HUDEP-2 (cell line): ENCODE data around the gene SLC2A13.
"Not testable (repeated sequence)": the region's sequence is repeated elsewhere in the genome, so short reads cannot be mapped to it uniquely, and the experiment has no call there.

ENCODE experiments used
- DNase-seq, 76 experiments: peaks; one replicate each; lab custom pipeline; 2025; ENCODE audit not compliant: unreplicated experiment in 76 of 76; lab: John Stamatoyannopoulos, UW

The SLC2A13 gene

DNA sequence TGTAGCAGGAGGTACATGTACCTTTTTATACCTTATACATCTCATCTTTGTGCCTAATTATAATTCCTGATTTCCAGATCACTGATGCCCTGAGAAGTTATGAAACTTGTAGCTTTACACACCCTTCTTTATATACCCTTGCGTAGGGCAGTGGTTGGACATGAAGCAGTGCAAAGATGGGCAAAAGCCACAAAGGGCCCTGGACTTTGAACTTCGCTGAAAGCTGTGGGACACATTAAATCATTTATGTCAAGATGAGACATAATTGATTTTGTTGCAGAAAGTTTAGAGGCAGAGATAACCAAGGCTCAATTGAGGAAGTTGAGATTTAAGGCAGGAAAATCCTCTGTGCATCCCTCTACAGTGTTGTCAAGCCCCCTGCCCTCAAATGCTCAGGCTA lies 170.0 kb downstream of the SLC2A13 start:
- no peak for DNase-seq

DNA sequence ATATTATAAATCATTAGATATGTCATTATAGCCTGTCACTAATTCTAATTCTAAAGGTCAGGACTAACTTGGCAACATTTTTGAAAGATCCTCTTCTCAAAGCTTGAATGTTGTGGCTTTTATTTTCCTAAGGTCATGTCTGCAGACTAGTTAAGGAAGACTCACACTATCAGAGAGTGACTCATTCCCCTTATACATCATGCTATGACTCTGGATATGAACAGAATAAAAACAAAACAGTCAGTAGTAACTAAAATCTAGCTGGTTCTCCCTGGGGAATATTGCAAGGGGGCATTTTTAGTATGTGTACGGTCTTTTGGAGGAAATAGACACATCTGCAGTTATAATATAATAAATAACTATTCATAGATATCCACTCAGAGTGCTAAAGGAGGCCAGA lies 170.6 kb downstream of the SLC2A13 start:
- peak in 1 of 76 experiments; percentile 2 for DNase-seq

DNA sequence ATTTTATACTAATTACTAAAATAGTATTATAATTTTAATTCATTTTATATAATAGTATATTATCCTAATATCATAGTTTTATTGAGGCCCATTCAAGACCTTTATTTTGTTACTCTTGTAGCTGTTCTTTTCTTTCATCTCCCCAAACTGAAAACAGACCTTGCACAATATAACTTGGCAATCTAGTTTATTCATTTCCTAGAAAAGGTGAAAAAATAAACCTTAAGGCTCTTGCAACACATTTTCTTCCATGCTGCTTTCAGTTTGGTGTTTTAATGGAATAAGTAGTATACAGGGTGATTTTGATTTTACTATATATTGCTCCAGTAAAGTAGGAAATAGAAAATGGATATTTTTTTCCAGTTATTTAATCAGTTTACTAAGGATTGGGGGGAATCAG lies 174.0 kb downstream of the SLC2A13 start:
- DNase-seq, result no peak

DNA sequence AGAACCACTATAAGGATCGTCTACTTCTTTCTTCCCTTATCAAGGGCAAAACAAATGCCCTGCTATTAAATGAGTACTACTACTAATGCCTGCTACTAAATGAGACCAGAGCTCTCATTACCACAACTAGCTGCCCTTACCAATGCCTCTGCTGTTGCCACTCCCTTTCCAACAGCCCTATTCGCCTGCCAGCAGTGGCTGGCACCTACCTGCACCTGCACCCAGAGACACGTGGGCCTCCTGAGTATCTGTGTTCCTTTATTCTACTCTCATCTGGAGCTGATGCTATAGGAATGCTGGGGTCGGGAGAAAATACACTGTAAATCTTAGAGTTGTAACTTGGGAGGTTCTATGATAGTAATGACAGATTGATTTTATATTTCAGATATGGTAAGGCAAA lies 174.7 kb downstream of the SLC2A13 start:
- no peak for DNase-seq

DNA sequence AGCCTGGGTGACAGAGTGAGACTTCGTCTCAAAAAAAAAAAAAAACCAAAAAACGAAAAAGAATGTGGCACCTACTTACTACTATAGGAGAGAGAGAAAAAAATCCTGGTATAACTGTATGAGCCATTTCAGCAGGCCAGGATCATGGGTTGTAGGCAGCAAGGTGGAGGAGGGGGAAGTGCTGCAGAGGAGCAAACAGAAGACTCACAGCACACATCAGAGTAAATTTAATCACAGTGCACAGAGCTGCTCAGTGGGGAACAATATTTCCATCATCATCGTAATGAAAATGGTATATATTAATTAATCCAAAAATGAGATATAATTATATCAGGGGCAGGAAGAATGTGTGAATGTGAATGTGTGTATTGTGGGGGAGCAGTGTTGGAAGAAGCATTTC lies 175.8 kb downstream of the SLC2A13 start:
- no peak for DNase-seq

DNA sequence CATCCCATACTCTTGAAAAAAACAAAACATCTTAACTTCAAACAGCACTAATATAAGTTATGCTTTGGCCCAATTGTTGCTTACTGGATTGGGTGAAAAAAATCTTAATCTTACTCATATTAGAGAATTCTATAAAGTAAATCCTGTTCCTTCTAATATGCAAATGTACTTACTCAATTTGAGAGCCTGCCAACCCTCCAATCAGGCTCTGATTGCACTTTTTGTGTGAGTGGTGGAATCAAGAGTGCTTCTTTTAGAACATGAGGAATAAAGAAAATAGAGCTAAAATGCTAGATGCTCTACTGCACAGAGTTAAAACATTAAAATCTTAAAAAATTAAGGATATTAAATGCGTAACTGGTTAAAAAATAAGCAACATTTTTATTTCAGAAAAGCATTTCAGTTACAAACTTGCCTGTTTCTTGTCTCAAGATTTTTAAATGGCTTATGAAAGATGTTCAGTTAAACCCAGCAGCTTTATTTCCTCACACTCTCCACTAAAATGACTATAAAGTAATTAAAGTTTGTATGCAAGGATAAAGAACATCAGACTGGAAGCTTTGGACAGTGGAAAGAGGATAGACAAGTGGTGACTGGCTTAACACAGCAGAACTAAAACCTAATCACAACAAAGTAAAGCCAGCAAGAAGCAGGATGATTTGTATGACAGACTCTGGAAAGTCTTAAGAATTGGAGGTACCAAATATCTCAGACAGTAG lies 177.5 kb downstream of the SLC2A13 start:
- no peak for DNase-seq

DNA sequence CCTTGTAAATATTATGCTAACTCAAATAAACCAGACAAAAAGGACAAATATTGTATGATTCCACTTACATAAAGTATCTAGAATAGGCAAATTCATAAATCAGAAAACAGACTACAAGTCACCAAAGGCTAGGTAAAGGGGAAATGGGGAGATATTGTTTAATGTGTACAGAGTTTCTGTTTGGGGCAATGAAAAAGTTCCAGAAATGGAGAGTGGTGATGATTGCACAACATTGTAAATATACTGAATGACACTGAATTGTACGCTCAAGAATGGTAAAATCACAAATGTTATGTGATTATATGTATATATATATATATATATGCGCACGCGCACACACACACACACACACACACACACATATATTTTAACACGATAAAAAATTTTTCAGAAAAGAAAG lies 182.5 kb downstream of the SLC2A13 start:
- DNase-seq, result no peak

DNA sequence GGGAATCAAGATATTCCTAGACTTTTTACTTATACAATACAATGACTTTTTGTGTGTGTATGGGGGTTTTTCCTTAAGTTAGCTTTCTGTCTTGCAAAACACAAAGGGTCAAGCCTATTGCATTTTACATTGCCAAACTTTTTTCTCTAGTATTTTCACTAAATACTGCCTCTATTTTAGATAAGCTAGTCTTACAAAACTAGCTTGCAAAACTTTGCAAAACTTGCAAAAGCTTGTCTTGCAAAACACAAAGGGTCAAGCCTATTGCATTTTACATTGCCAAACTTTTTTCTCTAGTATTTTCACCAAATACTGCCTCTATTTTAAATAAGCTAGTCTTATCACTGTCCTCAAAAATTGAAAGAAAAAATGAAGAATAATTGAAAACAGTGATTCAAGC lies 183.3 kb downstream of the SLC2A13 start:
- DNase-seq, result not testable (repeated sequence)

DNA sequence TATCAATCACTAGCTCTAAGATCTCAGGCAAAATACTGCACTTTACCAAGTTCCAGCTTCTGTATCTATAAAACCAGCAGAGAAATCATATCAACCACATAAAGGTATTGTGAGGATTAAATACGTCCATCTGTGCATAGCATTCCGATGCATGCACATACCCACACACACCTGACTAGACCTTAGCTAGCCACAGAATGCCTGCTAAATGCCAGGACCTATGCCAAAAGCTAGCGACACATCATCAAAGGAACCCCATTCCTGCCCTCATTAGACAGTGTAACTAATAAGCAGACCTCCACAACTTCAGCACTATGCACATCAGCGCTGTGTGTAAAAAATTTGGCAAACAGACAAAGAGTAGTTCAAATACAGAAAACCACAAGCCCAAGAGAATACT lies 185.2 kb downstream of the SLC2A13 start:
- DNase-seq, result no peak

DNA sequence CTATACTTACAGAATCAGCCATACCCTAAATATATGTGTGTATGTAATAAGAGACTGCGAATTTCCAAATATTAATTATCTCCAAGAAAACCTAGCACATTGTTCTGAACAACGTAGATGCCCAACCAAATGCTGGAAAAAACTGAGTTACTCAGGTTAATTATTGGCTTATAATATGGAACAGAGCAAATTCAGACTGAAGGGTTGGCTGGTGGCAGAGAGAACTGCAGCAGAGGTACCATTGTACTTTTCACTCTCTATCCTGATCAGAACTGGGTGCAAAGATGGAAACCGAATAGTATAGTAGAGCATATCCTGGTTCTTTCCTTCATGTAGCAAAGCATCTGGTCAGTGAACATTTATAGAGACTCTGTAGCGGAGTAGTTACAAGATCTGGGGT lies 185.7 kb downstream of the SLC2A13 start:
- DNase-seq, result no peak

DNA sequence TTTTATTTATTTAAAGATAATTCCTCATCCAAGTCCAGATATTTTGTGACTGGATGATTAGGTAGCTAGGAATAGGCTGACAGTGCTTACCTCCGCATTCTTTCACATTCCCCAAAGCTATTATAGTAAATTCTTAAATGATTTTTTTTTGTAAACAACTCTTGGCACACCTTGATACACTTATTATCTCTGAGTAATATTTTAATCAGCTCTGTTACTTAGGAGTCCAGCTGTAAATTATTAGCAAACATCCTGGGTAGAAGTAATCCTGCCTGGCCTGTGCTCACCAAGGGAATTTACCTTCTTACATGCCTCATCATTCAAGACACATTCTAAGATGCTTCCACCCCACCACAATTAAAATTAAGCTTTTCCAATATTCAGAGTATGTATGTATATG lies 186.1 kb downstream of the SLC2A13 start:
- DNase-seq, result no peak

DNA sequence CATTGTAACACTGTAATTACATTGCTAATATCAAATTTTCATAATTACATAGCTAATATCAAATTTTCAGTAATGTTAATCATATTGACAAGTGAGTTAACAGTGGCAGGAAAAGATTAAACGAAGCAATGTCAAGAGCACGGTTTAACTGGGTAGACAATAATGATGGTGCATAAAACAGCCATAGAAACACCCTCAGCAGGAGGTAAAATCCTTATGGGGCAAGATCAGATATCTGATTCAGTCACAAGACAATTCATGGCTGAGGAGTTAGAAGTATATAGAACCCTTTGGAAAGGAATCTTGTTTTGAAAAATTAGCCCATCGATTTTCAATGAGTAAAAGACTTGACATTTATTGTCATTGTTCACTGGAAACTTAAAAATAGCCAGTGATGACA lies 190.6 kb downstream of the SLC2A13 start:
- no peak for DNase-seq

DNA sequence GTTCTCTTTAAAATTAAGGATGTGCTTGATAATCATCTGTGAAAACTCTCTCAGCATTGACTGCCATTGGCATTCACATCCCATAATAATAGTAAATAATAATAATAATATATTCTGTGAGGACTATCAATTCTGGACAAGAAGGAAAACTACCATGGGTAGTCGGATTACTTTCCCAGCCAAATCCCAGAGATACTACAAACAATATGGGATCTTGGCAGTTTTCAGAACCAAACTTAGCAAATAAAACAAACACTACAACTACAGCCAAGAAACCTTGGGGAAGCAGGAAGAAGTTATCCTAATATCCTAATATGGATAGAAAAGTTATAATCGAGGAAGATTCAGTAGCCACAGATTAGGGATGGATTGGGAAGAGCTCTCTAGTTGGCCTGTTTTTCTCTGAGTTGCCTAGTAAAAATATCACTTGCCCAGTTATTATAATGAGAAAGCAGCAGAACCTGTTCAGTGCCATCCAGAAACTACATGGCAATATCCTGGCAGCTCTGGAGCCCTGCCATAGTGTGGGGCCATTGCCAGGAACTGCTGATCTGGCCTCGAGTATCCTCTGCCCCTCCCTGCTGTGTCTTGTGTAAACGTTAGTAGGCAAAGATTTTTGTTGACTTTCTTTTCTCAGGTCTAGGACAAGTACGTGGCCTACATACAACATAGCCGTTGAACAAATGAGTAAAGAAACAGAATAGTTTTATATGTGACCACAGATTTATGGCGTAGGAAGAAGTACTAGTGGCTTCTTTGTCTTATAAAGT lies 193.5 kb downstream of the SLC2A13 start:
- DNase-seq, result no peak

DNA sequence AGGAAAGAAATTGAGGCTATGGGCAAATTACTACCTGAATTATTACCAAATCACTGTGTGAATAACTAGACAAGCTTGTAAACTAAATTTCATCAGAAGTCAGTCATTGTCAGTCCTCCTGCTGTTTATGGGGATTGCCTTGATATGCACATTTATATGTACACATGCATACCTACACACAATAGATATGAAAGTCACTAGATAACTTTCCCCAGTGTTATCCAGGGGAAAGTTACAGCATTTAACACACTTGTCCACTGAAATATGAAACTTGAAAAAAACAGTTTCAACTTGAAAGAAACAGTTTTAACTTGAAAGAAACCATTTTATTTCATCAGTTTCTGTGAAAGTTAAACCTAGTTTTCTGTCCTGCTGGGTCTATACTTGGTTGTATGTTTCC lies 199.6 kb downstream of the SLC2A13 start:
- no peak for DNase-seq

DNA sequence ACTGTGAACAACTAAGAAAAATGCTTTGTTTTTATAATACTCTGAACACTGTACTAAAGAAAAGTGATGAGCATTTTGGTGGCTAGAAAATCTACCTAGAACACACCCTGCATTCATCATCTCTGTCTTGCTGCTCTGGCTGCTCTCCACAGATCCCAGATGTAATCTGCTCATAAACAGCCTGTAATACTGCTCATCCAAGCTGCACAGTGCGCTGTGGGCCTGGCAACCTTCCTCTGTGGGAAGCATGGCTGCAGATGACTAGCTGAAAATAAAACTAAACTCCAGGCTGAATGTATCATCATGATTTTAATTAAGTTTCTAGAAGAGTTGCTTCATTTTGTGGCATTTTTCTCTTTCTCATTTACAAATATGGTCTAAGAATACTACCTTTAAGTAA lies 200.7 kb downstream of the SLC2A13 start:
- peak in 4 of 76 experiments; percentile 1 to 13 (median 5) for DNase-seq

DNA sequence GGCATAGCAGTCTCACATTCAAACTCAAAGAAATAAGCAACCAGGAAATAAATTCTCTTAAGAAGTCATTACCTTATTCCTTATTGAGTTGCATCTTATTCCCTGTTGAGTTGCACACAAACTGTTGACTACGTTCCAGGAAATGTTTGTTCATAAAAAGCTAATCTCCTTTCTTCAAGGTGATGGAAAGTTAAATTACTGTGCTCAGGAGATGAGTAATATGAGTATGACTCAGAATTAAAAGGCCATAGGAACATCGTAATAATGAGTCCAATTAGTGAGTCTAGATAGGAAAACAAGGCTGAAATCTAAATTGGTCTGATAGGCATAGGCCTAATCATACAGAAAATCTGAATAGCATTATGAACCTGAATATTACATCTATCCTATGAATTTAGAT lies 203.1 kb downstream of the SLC2A13 start:
- peak in 7 of 76 experiments; percentile 1 to 24 (median 8) for DNase-seq

DNA sequence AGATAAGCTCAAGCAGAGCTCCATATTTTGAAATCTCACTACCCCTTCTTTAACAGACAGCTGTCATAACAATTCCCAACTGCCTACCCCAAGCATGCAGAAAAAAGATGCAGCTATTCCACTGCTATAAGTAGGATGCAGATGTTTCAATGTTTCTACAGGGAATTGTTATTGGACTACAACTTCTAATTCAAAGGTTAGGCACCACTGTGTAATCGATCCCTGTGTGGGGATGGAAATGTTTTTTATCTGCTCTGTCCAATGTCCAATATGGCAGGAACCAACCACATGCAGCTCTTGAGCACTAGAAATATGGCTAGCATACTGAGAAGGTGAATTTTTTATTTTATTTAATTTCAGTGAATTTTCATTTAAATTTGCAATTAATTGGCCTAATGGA lies 208.6 kb downstream of the SLC2A13 start:
- peak in 2 of 76 experiments; percentile 6 for DNase-seq

DNA sequence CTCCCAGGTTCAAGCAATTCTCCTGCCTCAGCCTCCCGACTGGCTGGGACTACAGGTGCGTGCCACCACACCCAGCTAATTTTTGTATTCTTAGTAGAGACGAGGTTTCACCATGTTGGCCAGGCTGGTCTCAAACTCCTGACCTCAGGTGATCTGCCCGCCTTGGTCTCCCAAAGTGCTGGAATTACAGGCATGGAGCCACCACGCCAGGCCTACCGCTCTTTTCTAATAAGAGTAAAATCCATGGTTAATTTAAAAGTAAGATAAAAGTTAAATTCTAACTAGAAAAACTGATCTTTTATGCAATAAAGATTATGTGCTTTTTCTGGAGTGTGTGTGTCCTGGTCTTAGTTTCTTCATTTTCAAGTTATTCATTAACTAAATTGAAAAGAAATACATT lies 212.5 kb downstream of the SLC2A13 start:
- DNase-seq, result not testable (repeated sequence)

DNA sequence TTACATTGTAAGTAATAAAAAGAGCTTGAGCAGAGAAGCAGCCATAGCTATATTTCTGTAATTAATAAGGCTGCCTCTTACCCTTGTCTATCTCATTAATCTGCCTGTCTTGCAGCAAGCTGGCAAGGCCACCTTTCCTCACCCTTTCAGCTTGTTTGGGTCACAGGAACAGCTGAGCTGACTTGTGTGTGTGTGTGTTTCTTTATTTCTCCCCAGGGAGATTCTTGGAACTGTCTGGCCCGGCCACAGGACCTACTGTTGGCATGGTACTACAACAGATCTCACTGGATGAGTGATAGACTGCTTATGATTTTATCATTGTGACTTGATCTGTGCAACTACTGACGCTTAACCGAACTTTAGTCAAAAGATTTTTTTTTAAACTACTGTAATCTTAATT lies 213.7 kb downstream of the SLC2A13 start:
- DNase-seq, result no peak

DNA sequence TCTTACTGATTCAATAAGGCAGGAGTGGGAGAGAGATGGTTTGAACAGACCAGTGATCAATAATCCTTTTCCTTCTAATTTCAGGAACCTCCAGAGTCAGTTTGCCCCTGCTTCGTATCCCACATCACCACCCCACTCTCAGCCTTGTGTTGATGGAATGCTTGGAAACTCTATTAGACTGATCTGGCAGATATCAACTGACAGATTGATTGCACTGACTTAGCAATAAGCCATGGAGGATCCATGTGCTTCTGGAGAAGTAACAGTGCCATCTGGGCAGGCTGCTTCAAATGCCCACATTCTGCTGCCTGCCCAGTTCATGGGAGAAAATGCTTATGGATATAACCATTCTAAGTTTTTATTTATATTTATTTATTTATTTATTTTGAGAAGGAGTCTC lies 218.0 kb downstream of the SLC2A13 start:
- DNase-seq, result no peak

DNA sequence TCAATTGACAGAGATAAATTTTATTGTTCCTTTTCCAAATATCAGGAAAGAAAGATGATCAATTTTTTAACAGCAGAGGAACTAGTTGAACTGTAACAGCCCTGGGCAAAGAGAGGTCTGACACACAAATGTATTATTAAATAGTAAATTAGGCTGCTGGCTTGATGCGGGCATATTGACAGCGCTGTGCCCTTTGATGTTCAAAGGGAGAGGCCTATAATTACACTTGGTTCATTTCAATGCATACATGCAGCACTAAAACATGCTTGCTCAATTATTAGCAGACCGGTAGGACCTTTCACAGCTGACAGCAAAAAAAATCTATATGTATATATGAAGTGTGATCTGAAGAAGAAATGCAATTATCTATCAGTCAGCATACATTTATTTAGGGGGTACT lies 219.8 kb downstream of the SLC2A13 start:
- no peak for DNase-seq

DNA sequence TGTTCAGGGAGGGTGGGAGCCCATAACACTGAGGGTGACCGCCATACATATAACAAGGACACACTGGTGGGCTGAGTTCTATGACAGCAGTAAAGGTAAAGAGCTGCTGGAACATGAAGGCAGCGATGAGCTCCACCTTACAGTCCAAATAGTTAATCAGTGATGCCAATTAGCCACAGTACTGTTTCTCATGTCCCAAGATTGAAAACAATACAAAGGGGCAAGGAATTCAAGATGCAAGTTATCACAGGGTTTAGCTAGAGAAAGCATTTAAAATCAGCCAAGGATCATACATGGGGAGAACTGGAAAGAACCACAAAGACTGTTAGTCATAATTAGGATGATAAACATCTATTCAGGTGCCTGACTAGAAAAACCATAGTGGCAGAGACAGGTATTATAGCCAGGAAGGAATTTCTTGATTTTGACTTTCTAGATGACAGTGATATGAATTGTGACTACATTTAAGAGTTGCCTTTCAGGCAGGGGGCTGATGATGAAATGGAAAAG lies 221.2 kb downstream of the SLC2A13 start:
- no peak for DNase-seq
